Trophoblast cell (in vitro differentiated cells and primary cell): ENCODE results near the gene COBL.

ENCODE experiments used
- DNase-seq, 2 donors: peaks; one replicate each; pipeline ENCODE4 v3.0.0-alpha.2; 2016
- H2AFZ ChIP-seq: 2 replicates; pipeline ENCODE4 v1.6.1; 2013; ENCODE audit warnings: low read length, moderate library complexity, mild to moderate bottlenecking; ENCODE audit not compliant: insufficient read depth, poor library complexity
- H2AK5ac ChIP-seq: 2 replicates; pipeline ENCODE4 v1.6.1; 2013; ENCODE audit warnings: mild to moderate bottlenecking, low read length
- H2BK120ac ChIP-seq: 2 replicates; pipeline ENCODE4 v1.6.1; 2013; ENCODE audit warnings: low read length, mild to moderate bottlenecking, moderate library complexity; ENCODE audit not compliant: insufficient read depth, poor library complexity
- H2BK12ac ChIP-seq: 2 replicates; pipeline ENCODE4 v1.6.1; 2013; ENCODE audit warnings: mild to moderate bottlenecking, low read length, moderate library complexity
- H2BK5ac ChIP-seq: 2 replicates; pipeline ENCODE4 v1.6.1; 2013; ENCODE audit warnings: low read length, low read depth, moderate library complexity, mild to moderate bottlenecking; ENCODE audit not compliant: poor library complexity
- H3K14ac ChIP-seq: 2 replicates; pipeline ENCODE4 v1.6.1; 2013; ENCODE audit warnings: mild to moderate bottlenecking, low read length
- H3K18ac ChIP-seq: 2 replicates; pipeline ENCODE4 v1.6.1; 2013; ENCODE audit warnings: mild to moderate bottlenecking, low read length
- H3K23ac ChIP-seq: 2 replicates; pipeline ENCODE4 v1.6.1; 2013; ENCODE audit warnings: low read length
- H3K27ac ChIP-seq: 2 replicates; pipeline ENCODE4 v1.5.1; 2013; ENCODE audit warnings: low read depth, mild to moderate bottlenecking, inconsistent platforms, low read length, moderate library complexity
- H3K27me3 ChIP-seq: 2 replicates; pipeline ENCODE4 v1.6.1; 2013; ENCODE audit warnings: inconsistent platforms, mild to moderate bottlenecking, low read length, moderate library complexity; ENCODE audit not compliant: insufficient read depth
- H3K36me3 ChIP-seq, 2 experiments: 1 replicate in 1 of 2; 2 replicates in 1 of 2; pipeline ENCODE4 v1.6.1; 2013; ENCODE audit warnings: low read length in 2 of 2, mild to moderate bottlenecking in 2 of 2, moderate library complexity in 1 of 2; ENCODE audit not compliant: insufficient read depth in 2 of 2, control insufficient read depth in 1 of 2
- H3K4ac ChIP-seq: 2 replicates; pipeline ENCODE4 v1.6.1; 2013; ENCODE audit warnings: low read depth, mild to moderate bottlenecking, low read length, moderate library complexity
- H3K4me1 ChIP-seq, 2 experiments: 1 replicate in 1 of 2; 2 replicates in 1 of 2; pipeline ENCODE4 v1.6.1; 2013; ENCODE audit warnings: low read length in 2 of 2, mild to moderate bottlenecking in 2 of 2, moderate library complexity in 1 of 2; ENCODE audit not compliant: insufficient read depth in 2 of 2, control insufficient read depth in 1 of 2
- H3K4me2 ChIP-seq: 2 replicates; pipeline ENCODE4 v1.6.1; 2013; ENCODE audit warnings: inconsistent platforms, mild to moderate bottlenecking, low read length, moderate library complexity
- H3K4me3 ChIP-seq: 2 replicates; pipeline ENCODE4 v1.5.1; 2013; ENCODE audit warnings: mild to moderate bottlenecking, low read depth, low read length, inconsistent platforms
- H3K79me1 ChIP-seq: one replicate; pipeline ENCODE4 v1.6.1; 2013; ENCODE audit warnings: low read length
- H3K79me2 ChIP-seq: 2 replicates; pipeline ENCODE4 v1.6.1; 2013; ENCODE audit warnings: low read length, mild to moderate bottlenecking; ENCODE audit not compliant: control insufficient read depth, insufficient read depth, poor library complexity
- H3K9ac ChIP-seq: 2 replicates; pipeline ENCODE4 v1.6.1; 2013; ENCODE audit warnings: mild to moderate bottlenecking, low read length
- H3K9me3 ChIP-seq: 2 replicates; pipeline ENCODE4 v1.6.1; 2013; ENCODE audit warnings: low read depth, mild to moderate bottlenecking, control low read depth, inconsistent platforms, low read length; ENCODE audit not compliant: insufficient read depth
- H4K12ac ChIP-seq: 2 replicates; pipeline ENCODE4 v1.6.1; 2013; ENCODE audit warnings: low read depth, mild to moderate bottlenecking, low read length, moderate library complexity
- H4K8ac ChIP-seq: 2 replicates; pipeline ENCODE4 v1.6.1; 2013; ENCODE audit warnings: low read depth, mild to moderate bottlenecking, low read length, moderate library complexity
- H4K91ac ChIP-seq: one replicate; pipeline ENCODE4 v1.6.1; 2013; ENCODE audit warnings: low read depth, mild to moderate bottlenecking, low read length, moderate library complexity
- WGBS: extraction: QIAGEN DNeasy Blood & Tissue Kit; methylation state at CpG from one replicate; pipeline ENCODE4 v1.1.7; 2013; ENCODE audit warnings: missing lambda C conversion rate; ENCODE audit not compliant: insufficient read length, insufficient coverage; ENCODE audit errors: extremely low coverage; 5-methylcytosine and 5-hydroxymethylcytosine counted together

Gene COBL

GRCh38 chr7:51260516-51260915 lies 56.1 kb downstream of the COBL start:
- Histone ChIP-seq H2AFZ (no peak overlapping the region), H3K18ac (no peak overlapping the region), H3K9me3 (peaks cover 3% of the 10 kb centered on the region), H3K79me2 (peaks cover 2% of the 10 kb centered on the region), H4K12ac (no peak overlapping the region), H3K4me3 (no peak overlapping the region), H3K9ac (no peak overlapping the region), H2BK120ac (no peak overlapping the region), H2AK5ac (no peak overlapping the region), H3K27me3 (no peaks in the 10 kb centered on the region), H4K8ac (no peak overlapping the region), H3K4me2 (no peak overlapping the region), H2BK12ac (no peak overlapping the region), H3K14ac (no peak overlapping the region), H4K91ac (no peak overlapping the region), H2BK5ac (no peak overlapping the region), H3K4ac (no peak overlapping the region), H3K79me1 (no peaks in the 10 kb centered on the region), H3K36me3 (no peaks in the 10 kb centered on the region), H3K27ac (no peak overlapping the region), H3K4me1 (peaks cover 10% of the 10 kb centered on the region in 2 experiments), H3K23ac (no peak overlapping the region)
- DNase-seq: peak in 1 of 2 donors; percentile 38
- no CpG with 5 or more reads among the region's 4 CpGs for WGBS

- whole genome bisulfite sequencing: no CpG with 5 or more reads among the region's 4 CpGs
- no peaks in the 10 kb centered on the region for H3K79me1 ChIP-seq
Observed at GRCh38 chr7:51259766-51260165, 56.8 kb downstream of the COBL start.

GRCh38 chr7:51256916-51257315 lies 59.7 kb downstream of the COBL start:
- no peak overlapping the region for H3K4me2 ChIP-seq
- H4K8ac ChIP-seq: no peak overlapping the region
- H3K23ac ChIP-seq: no peak overlapping the region
- no peak overlapping the region for H3K4ac ChIP-seq
- no peaks in the 10 kb centered on the region for H3K79me1 ChIP-seq
- no peak overlapping the region for H3K14ac ChIP-seq
- H2AFZ ChIP-seq: no peak overlapping the region
- no peaks in the 10 kb centered on the region for H3K27me3 ChIP-seq
- no peak overlapping the region for H4K12ac ChIP-seq
- H3K4me3 ChIP-seq: no peak overlapping the region
- peaks cover 4 to 13% of the 10 kb centered on the region in 2 experiments for H3K4me1 ChIP-seq
- H2BK5ac ChIP-seq: no peak overlapping the region
- H3K27ac ChIP-seq: no peak overlapping the region
- H3K9ac ChIP-seq: no peak overlapping the region
- DNase-seq: peak; percentile 68 to 81
- WGBS: no CpG with 5 or more reads among the region's 4 CpGs
- H3K9me3 ChIP-seq: no peaks in the 10 kb centered on the region
- H2BK120ac ChIP-seq: no peak overlapping the region
- H3K36me3 ChIP-seq: no peaks in the 10 kb centered on the region
- H4K91ac ChIP-seq: no peak overlapping the region
- no peak overlapping the region for H2BK12ac ChIP-seq
- H3K18ac ChIP-seq: no peak overlapping the region
- H2AK5ac ChIP-seq: no peak overlapping the region
- H3K79me2 ChIP-seq: peaks cover 2% of the 10 kb centered on the region

More at GRCh38 chr7:51259766-51260165, 56.8 kb downstream of the COBL start:
- Histone ChIP-seq H3K9me3 (peaks cover 3% of the 10 kb centered on the region), H2AFZ (no peak overlapping the region), H3K4ac (no peak overlapping the region), H3K27ac (no peak overlapping the region), H4K8ac (no peak overlapping the region), H3K4me3 (no peak overlapping the region), H2BK12ac (no peak overlapping the region), H3K36me3 (no peaks in the 10 kb centered on the region), H3K18ac (no peak overlapping the region), H4K12ac (no peak overlapping the region), H3K4me2 (no peak overlapping the region), H2BK5ac (no peak overlapping the region), H3K9ac (no peak overlapping the region), H3K4me1 (peaks cover 4 to 13% of the 10 kb centered on the region in 2 experiments), H3K14ac (no peak overlapping the region), H3K27me3 (no peaks in the 10 kb centered on the region), H4K91ac (no peak overlapping the region), H3K23ac (no peak overlapping the region), H2BK120ac (no peak overlapping the region), H3K79me2 (peaks cover 2% of the 10 kb centered on the region), H2AK5ac (no peak overlapping the region)
- peak; percentile 44 to 66 for DNase-seq

DNA sequence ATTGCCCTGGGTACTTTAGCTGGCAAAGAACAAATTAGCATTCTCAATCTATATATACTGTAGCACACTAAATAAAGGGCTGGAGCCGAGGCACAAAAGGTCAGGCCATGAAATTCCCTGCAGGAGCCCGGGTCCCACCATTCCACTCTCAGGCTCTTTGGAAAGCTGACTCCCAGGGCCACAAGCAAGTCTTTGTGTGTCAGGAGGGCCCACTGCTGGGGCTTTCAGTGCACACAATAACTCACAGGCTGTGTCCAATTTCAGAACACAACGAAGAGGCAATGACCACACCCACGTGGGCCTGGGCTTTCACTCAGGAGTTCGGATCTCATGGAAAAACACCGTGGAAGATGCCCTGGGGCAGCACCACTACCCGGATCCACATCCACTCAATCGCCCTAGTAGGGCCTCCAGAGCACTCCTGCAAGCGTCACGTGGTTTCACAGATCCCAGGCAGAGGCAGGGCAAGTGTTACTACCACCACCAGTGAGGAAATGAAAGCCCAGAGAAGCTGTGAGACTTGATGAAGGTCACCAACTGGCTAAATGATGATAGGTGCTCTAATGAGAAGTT lies 60.3 kb downstream of the COBL start:
- Histone ChIP-seq H3K4ac (no peak overlapping the region), H3K27ac (no peak overlapping the region), H3K79me1 (no peaks in the 10 kb centered on the region)

More for the DNA sequence above, 60.3 kb downstream of the COBL start:
- H3K9ac ChIP-seq: no peak overlapping the region
- no peak overlapping the region for H3K14ac ChIP-seq
- H3K18ac ChIP-seq: no peak overlapping the region
- H2AFZ ChIP-seq: no peak overlapping the region
- H3K9me3 ChIP-seq: no peaks in the 10 kb centered on the region
- no peak overlapping the region for H2BK5ac ChIP-seq
- DNase-seq: no peak
- no peak overlapping the region for H2BK120ac ChIP-seq
- peaks cover 4 to 13% of the 10 kb centered on the region in 2 experiments for H3K4me1 ChIP-seq
- H4K8ac ChIP-seq: no peak overlapping the region
- no CpG with 5 or more reads among the region's 10 CpGs for WGBS
- no peak overlapping the region for H3K4me3 ChIP-seq
- H4K91ac ChIP-seq: no peak overlapping the region
- peaks cover 2% of the 10 kb centered on the region for H3K79me2 ChIP-seq
- no peak overlapping the region for H4K12ac ChIP-seq
- no peak overlapping the region for H3K23ac ChIP-seq
- no peaks in the 10 kb centered on the region for H3K36me3 ChIP-seq
- no peak overlapping the region for H3K4me2 ChIP-seq
- no peak overlapping the region for H2AK5ac ChIP-seq
- no peak overlapping the region for H2BK12ac ChIP-seq
- no peaks in the 10 kb centered on the region for H3K27me3 ChIP-seq
